Activated B cell treated with CpG ODN at 0.5 μM for 24 hours (primary cell): Measurements from ENCODE around the gene TUNAR. TPM values are rescaled to one million over a fixed set of nuclear protein-coding genes. Genes with fewer than 3 reads are reported as not detected.

Experiments used
- ATAC-seq: fragments of 200-7000 bp; cut with Tn5 transposase; one replicate; pipeline ENCODE4 v1.10.0; 2021; ENCODE audit warnings: low read depth, mild to moderate bottlenecking, moderate library complexity
- CTCF ChIA-PET: fragments of 350-600 bp; sonication (Branson Sonifier 250); formaldehyde crosslinking; loops from one replicate; lab custom pipeline; 2021; ENCODE audit warnings: antibody characterized with exemption; lab: Charles Lee
- POLR2A ChIA-PET: fragments of 350-600 bp; sonication (Branson Sonifier 250); formaldehyde crosslinking; loops from one replicate; lab custom pipeline; 2021; ENCODE audit warnings: antibody characterized with exemption; lab: Charles Lee
- DNase-seq: peaks from one replicate; pipeline ENCODE4 v3.0.0; 2022
- H3K27ac Mint-ChIP-seq: one replicate; pipeline ENCODE4 v1.8.0; 2020; ENCODE audit warnings: mixed read lengths
- H3K27me3 Mint-ChIP-seq: one replicate; pipeline ENCODE4 v1.8.0; 2021; ENCODE audit warnings: mixed read lengths
- H3K36me3 Mint-ChIP-seq: one replicate; pipeline ENCODE4 v1.8.0; 2021; ENCODE audit warnings: low read depth, mixed read lengths
- H3K4me1 Mint-ChIP-seq: one replicate; pipeline ENCODE4 v1.8.0; 2021; ENCODE audit warnings: mixed read lengths
- H3K4me3 Mint-ChIP-seq: one replicate; pipeline ENCODE4 v1.8.0; 2020; ENCODE audit warnings: mild to moderate bottlenecking, mixed read lengths
- H3K9me3 Mint-ChIP-seq: one replicate; pipeline ENCODE4 v1.8.0; 2020; ENCODE audit warnings: mixed read lengths
- intact Hi-C: fragments of 100-400 bp; cut with micrococcal nuclease; formaldehyde crosslinking; loops from one replicate; pipeline ENCODE4 v1.15.1; 2024
- total RNA-seq: library from RNA; stranded (reverse); gene quantifications from 2 replicates; pipeline ENCODE4 v1.2.3, GENCODE V29; 2022
- TF ChIP-seq, protein P1 (sequence below): fragments of 200-600 bp; IDR thresholded peaks from one replicate; pipeline ENCODE4 v1.8.0; 2022; ENCODE audit warnings: antibody characterized with exemption, mild to moderate bottlenecking

Gene TUNAR
- total RNA-seq, 1 donor from 2014 or later: 0.40 TPM

DNA sequence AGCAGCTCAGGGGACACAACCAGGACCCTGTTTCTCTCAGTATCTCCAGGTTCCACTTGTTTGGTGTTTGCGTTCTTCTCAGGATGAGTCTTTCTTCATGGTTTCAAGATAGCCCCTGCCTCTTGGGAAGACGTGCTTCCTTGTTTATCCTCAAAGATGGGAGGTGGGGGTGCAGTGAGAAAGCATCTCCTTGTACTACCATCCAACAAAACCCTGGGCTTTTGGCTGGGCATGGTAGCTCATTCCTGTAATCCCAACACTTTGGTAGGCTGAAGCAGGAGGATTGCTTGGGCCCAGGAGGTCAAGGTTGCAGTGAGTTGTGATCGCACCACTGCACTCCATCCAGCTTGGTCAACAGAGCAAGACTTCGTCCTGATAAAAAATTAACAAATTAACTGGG lies 21.0 kb upstream of the TUNAR start:
- Mint-ChIP-seq H3K27me3 (no peaks in the 10 kb centered on the region), H3K4me3 (no peak overlapping the region), H3K36me3 (no peaks in the 10 kb centered on the region), H3K4me1 (no peaks in the 10 kb centered on the region), H3K9me3 (no peaks in the 10 kb centered on the region), H3K27ac (no peak overlapping the region)
- TF ChIP-seq, protein P1, sequence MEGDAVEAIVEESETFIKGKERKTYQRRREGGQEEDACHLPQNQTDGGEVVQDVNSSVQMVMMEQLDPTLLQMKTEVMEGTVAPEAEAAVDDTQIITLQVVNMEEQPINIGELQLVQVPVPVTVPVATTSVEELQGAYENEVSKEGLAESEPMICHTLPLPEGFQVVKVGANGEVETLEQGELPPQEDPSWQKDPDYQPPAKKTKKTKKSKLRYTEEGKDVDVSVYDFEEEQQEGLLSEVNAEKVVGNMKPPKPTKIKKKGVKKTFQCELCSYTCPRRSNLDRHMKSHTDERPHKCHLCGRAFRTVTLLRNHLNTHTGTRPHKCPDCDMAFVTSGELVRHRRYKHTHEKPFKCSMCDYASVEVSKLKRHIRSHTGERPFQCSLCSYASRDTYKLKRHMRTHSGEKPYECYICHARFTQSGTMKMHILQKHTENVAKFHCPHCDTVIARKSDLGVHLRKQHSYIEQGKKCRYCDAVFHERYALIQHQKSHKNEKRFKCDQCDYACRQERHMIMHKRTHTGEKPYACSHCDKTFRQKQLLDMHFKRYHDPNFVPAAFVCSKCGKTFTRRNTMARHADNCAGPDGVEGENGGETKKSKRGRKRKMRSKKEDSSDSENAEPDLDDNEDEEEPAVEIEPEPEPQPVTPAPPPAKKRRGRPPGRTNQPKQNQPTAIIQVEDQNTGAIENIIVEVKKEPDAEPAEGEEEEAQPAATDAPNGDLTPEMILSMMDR: no peak
- intact Hi-C loops: loop anchor here (10.0 kb wide), 1 partner anchor 69 kb away; no protein-coding TSS in a partner anchor
- ChIA-PET POLR2A (no interaction called here), CTCF (no interaction called here)
- DNase-seq (no peak), ATAC-seq (no peak)

DNA sequence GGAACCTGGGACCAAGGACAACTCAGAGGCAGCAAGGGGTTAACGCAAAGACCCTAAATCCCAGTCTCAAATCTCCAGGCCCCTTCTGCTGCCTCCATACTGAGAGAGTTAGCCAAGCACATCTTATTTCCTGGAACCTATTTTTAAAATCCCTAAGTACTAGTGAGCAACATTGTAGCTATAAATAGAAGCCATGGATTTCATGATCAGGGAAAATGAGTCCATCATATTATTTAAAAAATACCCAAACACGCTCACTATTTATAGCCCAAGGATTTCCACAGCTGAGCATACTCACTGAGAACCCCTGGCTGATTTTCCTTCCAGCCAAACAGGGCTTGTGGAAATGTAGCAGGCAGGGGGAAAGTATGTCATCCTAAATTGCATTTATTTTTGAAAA lies 19.4 kb upstream of the TUNAR start:
- Mint-ChIP-seq H3K4me1 (no peaks in the 10 kb centered on the region), H3K27ac (no peak overlapping the region), H3K9me3 (no peaks in the 10 kb centered on the region), H3K36me3 (no peaks in the 10 kb centered on the region), H3K27me3 (no peaks in the 10 kb centered on the region), H3K4me3 (no peak overlapping the region)
- ATAC-seq (no peak), DNase-seq (no peak)
- TF ChIP-seq, protein P1: no peak
- ChIA-PET POLR2A (no interaction called here), CTCF (no interaction called here)
- intact Hi-C loops: loop anchor here (10.0 kb wide), 1 partner anchor 68 kb away; no protein-coding TSS in a partner anchor

DNA sequence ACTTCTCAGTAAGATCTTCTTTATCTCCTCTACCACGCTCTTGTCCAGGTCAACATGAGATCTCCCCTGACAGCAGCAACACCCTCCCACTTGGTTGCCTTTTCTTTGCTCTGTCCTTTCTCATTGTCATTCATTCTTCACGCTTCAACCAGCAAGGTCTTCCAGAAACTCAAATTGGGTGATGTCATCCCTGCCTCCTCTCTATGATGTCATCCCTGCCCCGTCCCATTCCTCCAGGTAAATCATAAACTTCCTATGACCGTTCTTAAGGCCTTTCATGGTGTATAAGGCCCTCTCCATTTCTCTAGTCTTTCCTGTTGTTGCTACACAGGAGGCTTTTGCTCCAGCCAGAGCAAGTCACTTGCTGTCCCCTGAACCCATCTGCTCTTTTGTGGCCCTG lies 17.7 kb upstream of the TUNAR start:
- Mint-ChIP-seq H3K36me3 (no peaks in the 10 kb centered on the region), H3K4me1 (no peaks in the 10 kb centered on the region), H3K27me3 (no peaks in the 10 kb centered on the region), H3K4me3 (no peak overlapping the region), H3K9me3 (no peaks in the 10 kb centered on the region), H3K27ac (no peak overlapping the region)
- intact Hi-C loops: loop anchor here (10.0 kb wide), 1 partner anchor 66 kb away; no protein-coding TSS in a partner anchor
- ChIA-PET POLR2A (no interaction called here), CTCF (no interaction called here)
- no peak for DNase-seq
- TF ChIP-seq, protein P1: no peak
- no peak for ATAC-seq

DNA sequence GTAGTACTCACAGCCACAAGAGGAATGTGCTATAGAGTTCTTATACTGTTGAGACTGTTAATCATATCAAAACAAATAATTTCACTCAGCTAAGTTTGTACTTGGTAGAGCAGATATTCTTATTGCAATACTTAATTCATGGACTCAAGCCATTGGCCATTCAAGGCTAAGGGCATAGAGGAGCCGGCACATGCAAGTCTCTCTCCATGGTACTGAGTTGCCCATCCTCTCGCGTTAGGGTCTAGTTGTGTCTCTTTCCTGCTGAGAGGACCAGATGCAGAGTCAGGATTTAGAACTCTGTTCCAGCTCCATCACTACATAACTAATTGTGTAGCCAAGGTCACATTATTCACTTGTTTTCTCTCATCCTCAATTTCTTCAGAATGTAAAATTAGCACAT lies 14.4 kb upstream of the TUNAR start:
- H3K4me1 Mint-ChIP-seq: no peaks in the 10 kb centered on the region
- no peaks in the 10 kb centered on the region for H3K36me3 Mint-ChIP-seq
- ATAC-seq (no peak), DNase-seq (no peak)
- TF ChIP-seq, protein P1: no peak
- no peak overlapping the region for H3K4me3 Mint-ChIP-seq
- H3K27ac Mint-ChIP-seq: no peak overlapping the region
- ChIA-PET CTCF (no interaction called here), POLR2A (no interaction called here)
- peaks cover 8% of the 10 kb centered on the region for H3K27me3 Mint-ChIP-seq
- intact Hi-C loops: no loop called here
- no peaks in the 10 kb centered on the region for H3K9me3 Mint-ChIP-seq

DNA sequence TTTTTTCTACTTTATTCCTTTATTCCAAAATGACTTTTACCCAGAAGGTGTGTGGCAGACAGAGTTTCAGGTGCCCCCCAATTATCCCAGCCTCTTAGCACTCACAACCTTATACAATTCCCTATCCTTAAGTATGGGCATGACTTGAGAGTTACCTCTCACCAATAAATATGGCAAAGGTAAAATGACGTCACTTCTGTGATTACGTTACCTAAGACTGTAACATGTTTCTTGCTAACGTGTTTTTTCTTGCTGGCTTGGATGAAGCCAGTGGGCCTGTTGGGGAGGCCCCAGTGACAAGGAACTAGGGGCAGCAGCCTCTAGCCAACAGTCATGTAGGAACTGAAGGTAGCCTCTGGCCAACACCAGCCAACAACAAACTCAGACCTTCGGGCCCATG lies 13.3 kb upstream of the TUNAR start:
- CTCF ChIA-PET: no interaction called here
- ATAC-seq (no peak), DNase-seq (no peak)
- no peaks in the 10 kb centered on the region for H3K9me3 Mint-ChIP-seq
- H3K4me3 Mint-ChIP-seq: no peak overlapping the region
- peaks cover 9% of the 10 kb centered on the region for H3K27me3 Mint-ChIP-seq
- TF ChIP-seq, protein P1: no peak
- H3K36me3 Mint-ChIP-seq: no peaks in the 10 kb centered on the region
- POLR2A ChIA-PET: no interaction called here
- intact Hi-C loops: no loop called here
- no peaks in the 10 kb centered on the region for H3K4me1 Mint-ChIP-seq
- no peak overlapping the region for H3K27ac Mint-ChIP-seq
